Measurements from ENCODE around the gene PPTC7.

PPTC7 gene

DNA sequence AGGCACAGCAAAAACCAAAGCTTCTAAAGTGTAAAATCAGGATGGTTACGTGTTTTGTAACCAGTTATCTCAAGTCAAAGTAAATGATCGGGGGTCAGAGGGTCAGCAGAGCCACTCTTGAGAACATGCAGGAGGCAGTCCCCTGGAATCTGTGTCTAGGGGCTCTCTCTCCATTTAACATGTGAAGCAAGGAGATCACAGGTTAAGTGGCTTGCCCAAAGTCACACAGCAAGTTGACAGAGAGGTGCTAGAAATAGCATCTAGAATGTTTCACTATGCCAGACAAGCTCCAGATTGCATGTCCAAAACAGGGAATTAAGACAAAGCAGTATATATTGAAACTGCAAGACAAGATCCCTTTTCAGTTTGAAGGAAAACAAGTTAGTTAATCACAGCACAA is 33.4 kb downstream of the PPTC7 start:
- TF ChIP-seq POLR2AphosphoS5 (IDR thresholded peaks at IDR 0.05; ENCODE audit: low read depth) (no peak), GABPA (IDR thresholded peaks at IDR 0.05; ENCODE audit: low read depth) (no peak), SPI1 (IDR thresholded peaks at IDR 0.05; ENCODE audit: borderline replicate concordance, low read depth) (no peak)
- TF ChIP-seq, protein P1, sequence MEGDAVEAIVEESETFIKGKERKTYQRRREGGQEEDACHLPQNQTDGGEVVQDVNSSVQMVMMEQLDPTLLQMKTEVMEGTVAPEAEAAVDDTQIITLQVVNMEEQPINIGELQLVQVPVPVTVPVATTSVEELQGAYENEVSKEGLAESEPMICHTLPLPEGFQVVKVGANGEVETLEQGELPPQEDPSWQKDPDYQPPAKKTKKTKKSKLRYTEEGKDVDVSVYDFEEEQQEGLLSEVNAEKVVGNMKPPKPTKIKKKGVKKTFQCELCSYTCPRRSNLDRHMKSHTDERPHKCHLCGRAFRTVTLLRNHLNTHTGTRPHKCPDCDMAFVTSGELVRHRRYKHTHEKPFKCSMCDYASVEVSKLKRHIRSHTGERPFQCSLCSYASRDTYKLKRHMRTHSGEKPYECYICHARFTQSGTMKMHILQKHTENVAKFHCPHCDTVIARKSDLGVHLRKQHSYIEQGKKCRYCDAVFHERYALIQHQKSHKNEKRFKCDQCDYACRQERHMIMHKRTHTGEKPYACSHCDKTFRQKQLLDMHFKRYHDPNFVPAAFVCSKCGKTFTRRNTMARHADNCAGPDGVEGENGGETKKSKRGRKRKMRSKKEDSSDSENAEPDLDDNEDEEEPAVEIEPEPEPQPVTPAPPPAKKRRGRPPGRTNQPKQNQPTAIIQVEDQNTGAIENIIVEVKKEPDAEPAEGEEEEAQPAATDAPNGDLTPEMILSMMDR (IDR thresholded peaks at IDR 0.05; ENCODE audit: insufficient read depth, low read length), result no peak
- TF ChIP-seq, protein P2, sequence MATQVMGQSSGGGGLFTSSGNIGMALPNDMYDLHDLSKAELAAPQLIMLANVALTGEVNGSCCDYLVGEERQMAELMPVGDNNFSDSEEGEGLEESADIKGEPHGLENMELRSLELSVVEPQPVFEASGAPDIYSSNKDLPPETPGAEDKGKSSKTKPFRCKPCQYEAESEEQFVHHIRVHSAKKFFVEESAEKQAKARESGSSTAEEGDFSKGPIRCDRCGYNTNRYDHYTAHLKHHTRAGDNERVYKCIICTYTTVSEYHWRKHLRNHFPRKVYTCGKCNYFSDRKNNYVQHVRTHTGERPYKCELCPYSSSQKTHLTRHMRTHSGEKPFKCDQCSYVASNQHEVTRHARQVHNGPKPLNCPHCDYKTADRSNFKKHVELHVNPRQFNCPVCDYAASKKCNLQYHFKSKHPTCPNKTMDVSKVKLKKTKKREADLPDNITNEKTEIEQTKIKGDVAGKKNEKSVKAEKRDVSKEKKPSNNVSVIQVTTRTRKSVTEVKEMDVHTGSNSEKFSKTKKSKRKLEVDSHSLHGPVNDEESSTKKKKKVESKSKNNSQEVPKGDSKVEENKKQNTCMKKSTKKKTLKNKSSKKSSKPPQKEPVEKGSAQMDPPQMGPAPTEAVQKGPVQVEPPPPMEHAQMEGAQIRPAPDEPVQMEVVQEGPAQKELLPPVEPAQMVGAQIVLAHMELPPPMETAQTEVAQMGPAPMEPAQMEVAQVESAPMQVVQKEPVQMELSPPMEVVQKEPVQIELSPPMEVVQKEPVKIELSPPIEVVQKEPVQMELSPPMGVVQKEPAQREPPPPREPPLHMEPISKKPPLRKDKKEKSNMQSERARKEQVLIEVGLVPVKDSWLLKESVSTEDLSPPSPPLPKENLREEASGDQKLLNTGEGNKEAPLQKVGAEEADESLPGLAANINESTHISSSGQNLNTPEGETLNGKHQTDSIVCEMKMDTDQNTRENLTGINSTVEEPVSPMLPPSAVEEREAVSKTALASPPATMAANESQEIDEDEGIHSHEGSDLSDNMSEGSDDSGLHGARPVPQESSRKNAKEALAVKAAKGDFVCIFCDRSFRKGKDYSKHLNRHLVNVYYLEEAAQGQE (IDR thresholded peaks at IDR 0.05; ENCODE audit: insufficient replicate concordance, low read depth), result no peak
- no peak for DNase-seq (ENCODE audit: low read depth in 1 of 2, low spot score in 1 of 2)
- no peak overlapping the region for H3K27ac ChIP-seq (replicated peaks)
- no peak overlapping the region for H3K4me3 ChIP-seq (replicated peaks; ENCODE audit: insufficient read depth, low read length)
- H3K27me3 ChIP-seq (ENCODE audit: insufficient read depth, poor library complexity, severe bottlenecking), result no peaks in the 10 kb centered on the region

DNA sequence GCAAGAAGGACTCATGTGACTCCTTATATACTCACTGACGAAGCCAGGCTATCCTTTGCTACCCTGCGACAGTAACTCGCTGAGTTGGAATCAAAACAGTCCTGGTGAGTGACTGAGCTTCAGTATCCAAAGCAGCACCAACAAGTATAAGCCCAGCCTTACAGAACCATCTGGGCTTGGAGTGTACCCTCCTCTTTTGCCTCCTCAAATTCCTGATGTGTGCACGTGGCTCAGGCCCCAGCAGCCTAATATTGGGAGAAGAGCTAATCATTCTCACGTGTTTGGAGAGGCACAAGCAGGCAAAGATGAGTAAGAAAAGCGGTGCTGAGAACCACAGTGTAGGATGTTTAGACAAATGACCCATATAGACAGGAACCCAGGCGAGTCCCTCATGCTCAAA is 34.4 kb downstream of the PPTC7 start:
- Histone ChIP-seq H3K27ac (replicated peaks) (no peak overlapping the region), H3K27me3 (ENCODE audit: insufficient read depth, poor library complexity, severe bottlenecking) (no peaks in the 10 kb centered on the region), H3K4me3 (replicated peaks; ENCODE audit: insufficient read depth, low read length) (no peak overlapping the region)
- DNase-seq (ENCODE audit: low read depth in 1 of 2, low spot score in 1 of 2), result no peak
- TF ChIP-seq POLR2AphosphoS5 (IDR thresholded peaks at IDR 0.05; ENCODE audit: low read depth) (no peak), SPI1 (IDR thresholded peaks at IDR 0.05; ENCODE audit: borderline replicate concordance, low read depth) (no peak), GABPA (IDR thresholded peaks at IDR 0.05; ENCODE audit: low read depth) (no peak)
- TF ChIP-seq, protein P2 (IDR thresholded peaks at IDR 0.05; ENCODE audit: insufficient replicate concordance, low read depth), result no peak
- TF ChIP-seq, protein P1 (IDR thresholded peaks at IDR 0.05; ENCODE audit: insufficient read depth, low read length), result no peak

DNA sequence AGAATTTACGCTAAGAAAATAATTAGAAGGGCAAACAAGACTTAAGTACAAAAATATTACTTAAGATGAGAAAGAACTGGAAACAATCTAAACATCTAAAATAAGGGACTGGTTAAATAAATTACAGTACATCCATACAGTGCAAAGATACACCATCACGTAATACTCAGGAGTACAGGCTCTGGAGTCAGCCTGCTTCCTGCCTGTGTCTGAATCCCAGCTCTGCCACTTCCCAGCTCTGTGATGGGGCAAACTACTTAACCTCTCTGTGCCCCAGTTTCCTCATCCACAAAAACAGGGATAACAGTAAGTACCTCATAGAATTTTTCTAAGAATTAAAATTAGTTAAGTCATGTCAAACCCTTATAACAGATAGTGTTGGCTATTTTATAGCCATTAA is 36.0 kb downstream of the PPTC7 start:
- Histone ChIP-seq H3K4me3 (replicated peaks; ENCODE audit: insufficient read depth, low read length) (no peak overlapping the region), H3K27me3 (ENCODE audit: insufficient read depth, poor library complexity, severe bottlenecking) (no peaks in the 10 kb centered on the region), H3K27ac (replicated peaks) (no peak overlapping the region)
- no peak for DNase-seq (ENCODE audit: low read depth in 1 of 2, low spot score in 1 of 2)
- TF ChIP-seq GABPA (IDR thresholded peaks at IDR 0.05; ENCODE audit: low read depth) (no peak), POLR2AphosphoS5 (IDR thresholded peaks at IDR 0.05; ENCODE audit: low read depth) (no peak), SPI1 (IDR thresholded peaks at IDR 0.05; ENCODE audit: borderline replicate concordance, low read depth) (no peak)
- TF ChIP-seq, protein P2 (IDR thresholded peaks at IDR 0.05; ENCODE audit: insufficient replicate concordance, low read depth), result no peak
- TF ChIP-seq, protein P1 (IDR thresholded peaks at IDR 0.05; ENCODE audit: insufficient read depth, low read length), result no peak

Data from HL-60 (cell line).